WTC11 (cell line): ENCODE measurements around the gene VEGFC. TPM values are rescaled to one million over a fixed set of nuclear protein-coding genes. Genes with fewer than 3 reads are reported as not detected.

Source experiments
- ATAC-seq: fragments of 200-7000 bp; cut with Tn5 transposase; 2 replicates; pipeline ENCODE4 v1.10.0; 2021; ENCODE audit warnings: mild to moderate bottlenecking, moderate library complexity
- CTCF ChIA-PET: fragments of 300-600 bp; sonication (Branson Sonifier 250); formaldehyde crosslinking; loops from one replicate; lab custom pipeline; 2021; ENCODE audit warnings: antibody characterized with exemption; lab: Charles Lee
- POLR2A ChIA-PET: fragments of 350-600 bp; sonication (Branson Sonifier 250); formaldehyde crosslinking; loops from one replicate; lab custom pipeline; 2021; ENCODE audit warnings: antibody characterized with exemption; lab: Charles Lee
- DNase-seq: peaks from one replicate; pipeline ENCODE4 v3.0.0; 2021; ENCODE audit warnings: low spot score
- H3K27ac Mint-ChIP-seq: 2 replicates; pipeline ENCODE4 v1.8.0; 2021; ENCODE audit warnings: mixed read lengths
- H3K27me3 Mint-ChIP-seq: 2 replicates; pipeline ENCODE4 v1.8.0; 2021; ENCODE audit warnings: low read depth, mild to moderate bottlenecking, moderate library complexity, mixed read lengths
- H3K36me3 Mint-ChIP-seq: 2 replicates; pipeline ENCODE4 v1.8.0; 2021; ENCODE audit warnings: mixed read lengths
- H3K4me1 Mint-ChIP-seq: 2 replicates; pipeline ENCODE4 v1.8.0; 2022; ENCODE audit warnings: mixed read lengths
- H3K4me3 Mint-ChIP-seq: 2 replicates; pipeline ENCODE4 v1.8.0; 2021; ENCODE audit warnings: mild to moderate bottlenecking, moderate library complexity, mixed read lengths
- H3K9me3 Mint-ChIP-seq: 2 replicates; pipeline ENCODE4 v1.8.0; 2021; ENCODE audit warnings: mixed read lengths
- CBFB ChIP-seq: sonication (generic); formaldehyde crosslinking; IDR thresholded peaks from 2 replicates; pipeline ENCODE4 v1.8.1; 2022; ENCODE audit warnings: mild to moderate bottlenecking, low read depth, missing genetic modification reagents
- ELF4 ChIP-seq: sonication (generic); formaldehyde crosslinking; IDR thresholded peaks from 2 replicates; pipeline ENCODE4 v1.8.1; 2022; ENCODE audit warnings: low read depth, mild to moderate bottlenecking, moderate library complexity, missing genetic modification reagents
- ESRRA ChIP-seq: sonication (generic); formaldehyde crosslinking; IDR thresholded peaks from 2 replicates; pipeline ENCODE4 v1.8.1; 2022; ENCODE audit warnings: mild to moderate bottlenecking, missing genetic modification reagents, borderline replicate concordance
- HMGXB4 ChIP-seq: sonication (generic); formaldehyde crosslinking; IDR thresholded peaks from 2 replicates; pipeline ENCODE4 v1.8.1; 2023; ENCODE audit warnings: mild to moderate bottlenecking, moderate library complexity, missing genetic modification reagents
- MAX ChIP-seq: sonication (generic); formaldehyde crosslinking; IDR thresholded peaks from 2 replicates; pipeline ENCODE4 v1.8.0; 2022; ENCODE audit warnings: mild to moderate bottlenecking, missing genetic modification reagents
- NR3C1 ChIP-seq: sonication (generic); formaldehyde crosslinking; conservative IDR thresholded peaks from 2 replicates; pipeline ENCODE4 v1.8.1; 2023; ENCODE audit warnings: low read depth, mild to moderate bottlenecking, missing genetic modification reagents
- PRRX2 ChIP-seq: fragments of 250-450 bp; sonication (Bioruptor Pico); IDR thresholded peaks from 2 replicates; pipeline ENCODE4 v1.8.0; 2021; ENCODE audit warnings: mild to moderate bottlenecking
- TCF7 ChIP-seq: sonication (generic); formaldehyde crosslinking; IDR thresholded peaks from 2 replicates; pipeline ENCODE4 v1.8.0; 2022; ENCODE audit warnings: mild to moderate bottlenecking, low read depth, missing genetic modification reagents, moderate library complexity
- TEAD1 ChIP-seq: sonication (generic); formaldehyde crosslinking; IDR thresholded peaks from 2 replicates; pipeline ENCODE4 v1.8.0; 2022; ENCODE audit warnings: mild to moderate bottlenecking, missing genetic modification reagents
- ZNF232 ChIP-seq: sonication (generic); formaldehyde crosslinking; IDR thresholded peaks from 2 replicates; pipeline ENCODE4 v1.8.0; 2022; ENCODE audit warnings: mild to moderate bottlenecking, missing genetic modification reagents
- ZNF281 ChIP-seq: sonication (generic); formaldehyde crosslinking; IDR thresholded peaks from 2 replicates; pipeline ENCODE4 v1.8.0; 2023; ENCODE audit warnings: mild to moderate bottlenecking, missing genetic modification reagents
- total RNA-seq: library from RNA; stranded (reverse); gene quantifications from 3 replicates; pipeline ENCODE4 v1.2.3, GENCODE V29; 2021
- TF ChIP-seq, protein P1 (sequence below): sonication (generic); formaldehyde crosslinking; IDR thresholded peaks from 2 replicates; pipeline ENCODE4 v1.8.1; 2023; ENCODE audit warnings: mild to moderate bottlenecking, missing genetic modification reagents
- TF ChIP-seq, protein P2 (sequence below): fragments of 250-450 bp; sonication (Bioruptor Pico); IDR thresholded peaks from 2 replicates; pipeline ENCODE4 v2.1.2; 2022; ENCODE audit warnings: mild to moderate bottlenecking, moderate library complexity
- TF ChIP-seq, protein P3 (sequence below): fragments of 250-450 bp; sonication (Bioruptor Pico); IDR thresholded peaks from 2 replicates; pipeline ENCODE4 v1.9.0; 2021; ENCODE audit warnings: mild to moderate bottlenecking

Gene VEGFC
- total RNA-seq, 1 experiment from 2014 or later = 0.61 TPM

DNA sequence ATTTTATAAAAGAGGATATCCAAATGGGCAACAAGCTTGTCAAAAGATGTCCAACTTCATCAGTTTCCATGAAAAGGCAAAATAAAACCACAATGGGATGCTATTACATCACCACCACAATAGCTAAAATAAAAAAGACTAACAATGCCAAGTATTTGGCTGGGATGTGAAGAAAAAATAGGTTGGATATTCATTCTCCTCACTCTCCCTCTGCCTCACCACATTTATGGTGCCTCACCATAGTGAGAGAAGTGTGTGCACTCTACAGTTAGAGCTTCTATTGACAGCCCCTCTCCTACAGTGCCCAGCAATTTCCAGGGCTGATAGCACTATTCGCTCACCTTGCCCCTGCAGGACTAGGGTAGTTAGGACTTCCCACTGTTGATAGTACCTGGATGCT is 25.5 kb downstream of the VEGFC start:
- no peaks in the 10 kb centered on the region for H3K36me3 Mint-ChIP-seq
- peak; percentile 69 for ATAC-seq

More for the DNA sequence above, 25.5 kb downstream of the VEGFC start:
- Mint-ChIP-seq H3K4me3 (no peak overlapping the region), H3K27me3 (no peaks in the 10 kb centered on the region), H3K27ac (no peak overlapping the region), H3K4me1 (peaks cover 9% of the 10 kb centered on the region; the same call in 1 of the 2 replicates), H3K9me3 (no peaks in the 10 kb centered on the region)
- POLR2A ChIA-PET = no interaction called here
- DNase-seq = no peak
- CTCF ChIA-PET = no interaction called here
- no peak for TF ChIP-seq TCF7
- TF ChIP-seq, protein P1, sequence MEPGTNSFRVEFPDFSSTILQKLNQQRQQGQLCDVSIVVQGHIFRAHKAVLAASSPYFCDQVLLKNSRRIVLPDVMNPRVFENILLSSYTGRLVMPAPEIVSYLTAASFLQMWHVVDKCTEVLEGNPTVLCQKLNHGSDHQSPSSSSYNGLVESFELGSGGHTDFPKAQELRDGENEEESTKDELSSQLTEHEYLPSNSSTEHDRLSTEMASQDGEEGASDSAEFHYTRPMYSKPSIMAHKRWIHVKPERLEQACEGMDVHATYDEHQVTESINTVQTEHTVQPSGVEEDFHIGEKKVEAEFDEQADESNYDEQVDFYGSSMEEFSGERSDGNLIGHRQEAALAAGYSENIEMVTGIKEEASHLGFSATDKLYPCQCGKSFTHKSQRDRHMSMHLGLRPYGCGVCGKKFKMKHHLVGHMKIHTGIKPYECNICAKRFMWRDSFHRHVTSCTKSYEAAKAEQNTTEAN (CRISPR knock-in tag) = no peak
- TF ChIP-seq, protein P2, sequence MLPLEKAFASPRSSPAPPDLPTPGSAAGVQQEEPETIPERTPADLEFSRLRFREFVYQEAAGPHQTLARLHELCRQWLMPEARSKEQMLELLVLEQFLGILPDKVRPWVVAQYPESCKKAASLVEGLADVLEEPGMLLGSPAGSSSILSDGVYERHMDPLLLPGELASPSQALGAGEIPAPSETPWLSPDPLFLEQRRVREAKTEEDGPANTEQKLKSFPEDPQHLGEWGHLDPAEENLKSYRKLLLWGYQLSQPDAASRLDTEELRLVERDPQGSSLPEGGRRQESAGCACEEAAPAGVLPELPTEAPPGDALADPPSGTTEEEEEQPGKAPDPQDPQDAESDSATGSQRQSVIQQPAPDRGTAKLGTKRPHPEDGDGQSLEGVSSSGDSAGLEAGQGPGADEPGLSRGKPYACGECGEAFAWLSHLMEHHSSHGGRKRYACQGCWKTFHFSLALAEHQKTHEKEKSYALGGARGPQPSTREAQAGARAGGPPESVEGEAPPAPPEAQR (CRISPR knock-in tag) = no peak
- TF ChIP-seq, protein P3, sequence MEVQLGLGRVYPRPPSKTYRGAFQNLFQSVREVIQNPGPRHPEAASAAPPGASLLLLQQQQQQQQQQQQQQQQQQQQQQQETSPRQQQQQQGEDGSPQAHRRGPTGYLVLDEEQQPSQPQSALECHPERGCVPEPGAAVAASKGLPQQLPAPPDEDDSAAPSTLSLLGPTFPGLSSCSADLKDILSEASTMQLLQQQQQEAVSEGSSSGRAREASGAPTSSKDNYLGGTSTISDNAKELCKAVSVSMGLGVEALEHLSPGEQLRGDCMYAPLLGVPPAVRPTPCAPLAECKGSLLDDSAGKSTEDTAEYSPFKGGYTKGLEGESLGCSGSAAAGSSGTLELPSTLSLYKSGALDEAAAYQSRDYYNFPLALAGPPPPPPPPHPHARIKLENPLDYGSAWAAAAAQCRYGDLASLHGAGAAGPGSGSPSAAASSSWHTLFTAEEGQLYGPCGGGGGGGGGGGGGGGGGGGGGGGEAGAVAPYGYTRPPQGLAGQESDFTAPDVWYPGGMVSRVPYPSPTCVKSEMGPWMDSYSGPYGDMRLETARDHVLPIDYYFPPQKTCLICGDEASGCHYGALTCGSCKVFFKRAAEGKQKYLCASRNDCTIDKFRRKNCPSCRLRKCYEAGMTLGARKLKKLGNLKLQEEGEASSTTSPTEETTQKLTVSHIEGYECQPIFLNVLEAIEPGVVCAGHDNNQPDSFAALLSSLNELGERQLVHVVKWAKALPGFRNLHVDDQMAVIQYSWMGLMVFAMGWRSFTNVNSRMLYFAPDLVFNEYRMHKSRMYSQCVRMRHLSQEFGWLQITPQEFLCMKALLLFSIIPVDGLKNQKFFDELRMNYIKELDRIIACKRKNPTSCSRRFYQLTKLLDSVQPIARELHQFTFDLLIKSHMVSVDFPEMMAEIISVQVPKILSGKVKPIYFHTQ = no peak
- no peak for TF ChIP-seq ZNF232
- no peak for TF ChIP-seq TEAD1 (CRISPR knock-in tag)
- no peak for TF ChIP-seq ESRRA (CRISPR knock-in tag)
- no peak for TF ChIP-seq ELF4 (CRISPR knock-in tag)
- no peak for TF ChIP-seq MAX (CRISPR knock-in tag)
- no peak for TF ChIP-seq NR3C1 (CRISPR knock-in tag)
- no peak for TF ChIP-seq ZNF281 (CRISPR knock-in tag)
- TF ChIP-seq PRRX2 (CRISPR knock-in tag) = no peak
- no peak for TF ChIP-seq HMGXB4 (CRISPR knock-in tag)
- TF ChIP-seq CBFB = no peak
